ENCODE data around the gene WDFY2.
A peak's percentile ranks its signal among the peaks of the same experiment; 100 is the strongest.
"Not testable (repeated sequence)": the region's sequence is repeated elsewhere in the genome, so short reads cannot be mapped to it uniquely, and the experiment has no call there.

WDFY2 gene

GRCh38 chr13:51644654-51645053 lies 60.4 kb downstream of the WDFY2 start:
- in situ Hi-C loops (cut with HindIII; ENCODE audit: low pct_ligation_motif_present, low pct_unique_long_range_greater_than_20kb, low sequenced_read_pairs) = no loop called here
- peak; percentile 3 for DNase-seq

GRCh38 chr13:51645154-51645650 lies 60.9 kb downstream of the WDFY2 start:
- no peak for DNase-seq
- in situ Hi-C loops (cut with HindIII; ENCODE audit: low pct_ligation_motif_present, low pct_unique_long_range_greater_than_20kb, low sequenced_read_pairs) = no loop called here

- in situ Hi-C loops (cut with HindIII; ENCODE audit: low pct_ligation_motif_present, low pct_unique_long_range_greater_than_20kb, low sequenced_read_pairs) = no loop called here
- DNase-seq = no peak
These were observed 61.8 kb downstream of the WDFY2 start for GRCh38 chr13:51645761-51646670.

GRCh38 chr13:51647067-51647466 lies 62.8 kb downstream of the WDFY2 start:
- DNase-seq = no peak
- in situ Hi-C loops (cut with HindIII; ENCODE audit: low pct_ligation_motif_present, low pct_unique_long_range_greater_than_20kb, low sequenced_read_pairs) = no loop called here

GRCh38 chr13:51652193-51652592 lies 67.9 kb downstream of the WDFY2 start:
- DNase-seq; in situ Hi-C loops (cut with HindIII; ENCODE audit: low pct_ligation_motif_present, low pct_unique_long_range_greater_than_20kb, low sequenced_read_pairs): not testable (repeated sequence)

- in situ Hi-C loops (cut with HindIII; ENCODE audit: low pct_ligation_motif_present, low pct_unique_long_range_greater_than_20kb, low sequenced_read_pairs) = no loop called here
- DNase-seq = no peak
These were observed 75.2 kb downstream of the WDFY2 start for GRCh38 chr13:51659276-51660127.

- in situ Hi-C loops (cut with HindIII; ENCODE audit: low pct_ligation_motif_present, low pct_unique_long_range_greater_than_20kb, low sequenced_read_pairs) = no loop called here
- DNase-seq = no peak
These were observed 76.6 kb downstream of the WDFY2 start for GRCh38 chr13:51660813-51661212.

- DNase-seq = no peak
- in situ Hi-C loops (cut with HindIII; ENCODE audit: low pct_ligation_motif_present, low pct_unique_long_range_greater_than_20kb, low sequenced_read_pairs) = no loop called here
These were observed 80.0 kb downstream of the WDFY2 start for GRCh38 chr13:51663973-51664957.

- no peak for DNase-seq
- in situ Hi-C loops (cut with HindIII; ENCODE audit: low pct_ligation_motif_present, low pct_unique_long_range_greater_than_20kb, low sequenced_read_pairs) = no loop called here
These were observed 81.2 kb downstream of the WDFY2 start for GRCh38 chr13:51665456-51665855.

- DNase-seq = no peak
- in situ Hi-C loops (cut with HindIII; ENCODE audit: low pct_ligation_motif_present, low pct_unique_long_range_greater_than_20kb, low sequenced_read_pairs) = no loop called here
These were observed 82.1 kb downstream of the WDFY2 start for GRCh38 chr13:51666374-51666773.

GRCh38 chr13:51666839-51667238 lies 82.6 kb downstream of the WDFY2 start:
- in situ Hi-C loops (cut with HindIII; ENCODE audit: low pct_ligation_motif_present, low pct_unique_long_range_greater_than_20kb, low sequenced_read_pairs) = no loop called here

GRCh38 chr13:51668580-51669195 lies 84.4 kb downstream of the WDFY2 start:
- no peak for DNase-seq
- in situ Hi-C loops (cut with HindIII; ENCODE audit: low pct_ligation_motif_present, low pct_unique_long_range_greater_than_20kb, low sequenced_read_pairs) = no loop called here

More at GRCh38 chr13:51666839-51667238, 82.6 kb downstream of the WDFY2 start:
- DNase-seq = no peak

- DNase-seq = no peak
- in situ Hi-C loops (cut with HindIII; ENCODE audit: low pct_ligation_motif_present, low pct_unique_long_range_greater_than_20kb, low sequenced_read_pairs) = no loop called here
These were observed 88.9 kb downstream of the WDFY2 start for GRCh38 chr13:51673165-51673564.

- no peak for DNase-seq
- in situ Hi-C loops (cut with HindIII; ENCODE audit: low pct_ligation_motif_present, low pct_unique_long_range_greater_than_20kb, low sequenced_read_pairs) = no loop called here
These were observed 90.0 kb downstream of the WDFY2 start for GRCh38 chr13:51674276-51674675.

- in situ Hi-C loops (cut with HindIII; ENCODE audit: low pct_ligation_motif_present, low pct_unique_long_range_greater_than_20kb, low sequenced_read_pairs) = no loop called here
- DNase-seq = no peak
These were observed 91.1 kb downstream of the WDFY2 start for GRCh38 chr13:51675385-51675784.

GRCh38 chr13:51675877-51676276 lies 91.6 kb downstream of the WDFY2 start:
- DNase-seq = no peak
- in situ Hi-C loops (cut with HindIII; ENCODE audit: low pct_ligation_motif_present, low pct_unique_long_range_greater_than_20kb, low sequenced_read_pairs) = no loop called here

- in situ Hi-C loops (cut with HindIII; ENCODE audit: low pct_ligation_motif_present, low pct_unique_long_range_greater_than_20kb, low sequenced_read_pairs) = no loop called here
- no peak for DNase-seq
These were observed 92.5 kb downstream of the WDFY2 start for GRCh38 chr13:51676739-51677138.

- no peak for DNase-seq
- in situ Hi-C loops (cut with HindIII; ENCODE audit: low pct_ligation_motif_present, low pct_unique_long_range_greater_than_20kb, low sequenced_read_pairs) = no loop called here
These were observed 94.2 kb downstream of the WDFY2 start for GRCh38 chr13:51678420-51678819.
